A549 treated with AZD9567 at 1 μM for 4 hours (cell line): Measurements from ENCODE around the gene TAS2R40. TPM values are rescaled to one million over a fixed set of nuclear protein-coding genes. Genes with fewer than 3 reads are reported as not detected.

Experiments
- total RNA-seq: library from RNA; stranded (reverse); fragments of 200-300 nt; extraction: Qiagen RNA extraction; gene quantifications from 5 replicates; pipeline ENCODE4 v1.2.3, GENCODE V29; 2022; ENCODE audit not compliant: insufficient read depth

TAS2R40 gene
- not detected in 5 replicates for total RNA-seq

DNA sequence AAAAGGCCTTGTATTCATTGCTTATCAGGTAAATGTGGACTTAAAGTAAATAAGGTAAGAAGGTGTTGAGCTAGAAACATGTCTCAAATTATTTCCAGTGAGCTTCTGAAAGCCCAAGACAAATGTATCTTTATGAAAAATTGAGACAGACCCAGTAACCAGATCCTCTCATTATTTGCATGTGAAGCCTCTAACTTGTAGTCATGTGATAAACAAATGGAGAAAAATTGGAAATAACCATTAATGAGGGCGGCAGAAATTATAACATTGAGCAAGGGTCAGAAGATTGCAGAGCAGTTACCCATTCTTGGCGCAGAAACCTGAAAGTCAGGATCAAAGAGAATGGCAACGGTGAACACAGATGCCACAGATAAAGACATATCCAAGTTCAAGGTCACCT is at the start of gene TAS2R40:
Gene TAS2R40, plus strand, starts transcription at position 301 of the 400 bp plus-strand sequence. Its CDS starts 42 bp downstream, at position 343.

DNA sequence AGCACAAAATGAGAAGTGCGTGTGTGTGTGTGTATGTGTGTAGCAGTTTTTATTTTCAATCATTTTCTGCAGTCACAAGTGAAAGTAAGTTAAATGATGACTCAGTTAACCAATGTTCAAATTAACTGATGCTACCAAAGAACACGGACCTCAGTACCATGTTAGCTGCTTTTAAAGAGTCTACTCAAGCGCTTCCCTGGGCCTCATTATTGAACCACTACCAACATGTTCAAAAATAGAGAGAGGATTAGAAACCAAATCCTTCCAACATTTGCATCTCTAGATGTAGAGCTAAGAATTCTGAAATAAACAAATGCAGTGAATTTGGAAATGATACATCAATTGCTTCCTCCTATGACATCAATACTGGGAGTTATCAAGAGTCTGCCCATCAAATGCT is 38.8 kb upstream of the TAS2R40 start, which contains the start of gene TAS2R39:
Gene TAS2R39, plus strand, starts transcription at position 396 of the 400 bp plus-strand sequence. Its CDS starts 0 bp downstream, at position 396.

DNA sequence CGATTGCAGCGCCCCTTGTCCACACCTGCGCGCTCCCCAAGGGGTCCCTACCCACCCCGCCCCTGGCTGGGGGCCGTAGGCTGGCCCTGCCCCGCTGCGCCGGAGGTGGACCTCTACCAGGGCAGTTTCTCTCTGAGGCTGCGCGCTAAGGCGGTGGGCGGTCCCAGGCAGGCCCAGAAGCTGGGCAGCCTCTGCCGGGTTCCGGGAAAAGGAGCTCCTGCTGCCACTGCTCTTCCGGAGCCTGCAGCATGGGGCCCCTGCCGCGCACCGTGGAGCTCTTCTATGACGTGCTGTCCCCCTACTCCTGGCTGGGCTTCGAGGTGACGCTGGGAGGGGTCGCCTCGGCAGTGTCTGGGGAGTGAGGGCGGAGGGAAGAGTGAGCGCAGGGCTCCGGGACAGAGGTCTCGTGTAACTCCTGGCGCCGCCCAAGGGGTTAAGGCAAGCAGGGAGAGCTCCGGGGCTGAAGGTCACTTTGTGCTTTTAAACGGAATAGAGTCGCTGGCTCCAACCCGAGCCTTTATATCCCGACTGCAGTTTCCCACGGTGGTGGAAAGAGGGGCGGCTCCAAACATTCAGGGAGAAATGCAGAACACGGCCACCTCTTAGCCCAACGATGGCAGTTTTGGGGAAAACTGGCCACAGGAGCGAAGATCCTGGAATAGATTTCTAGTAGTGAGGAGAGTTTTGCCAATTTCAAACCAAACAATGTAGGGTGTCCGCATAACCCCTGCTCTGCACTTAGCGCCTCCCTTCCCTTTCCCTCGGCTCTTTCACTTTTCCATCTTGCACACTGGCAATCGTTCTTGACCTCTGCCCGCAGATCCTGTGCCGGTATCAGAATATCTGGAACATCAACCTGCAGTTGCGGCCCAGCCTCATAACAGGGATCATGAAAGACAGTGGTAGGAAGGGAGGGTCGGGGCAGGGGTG is 41.7 kb downstream of the TAS2R40 start, which contains the start of gene GSTK1:
Gene GSTK1, plus strand, starts transcription at position 176 of the 930 bp plus-strand sequence. Its CDS starts 73 bp downstream, at position 249.

Other genes with a start within 250 kb of the TAS2R40 start
- gene OR9A2, start 194.9 kb upstream of the TAS2R40 start, total RNA-seq: not detected in 5 replicates
- not detected in 5 replicates for gene OR6V1, start 169.7 kb upstream of the TAS2R40 start, total RNA-seq
- 0.27 to 0.28 TPM in 2 of 5 replicates, not detected in the others for gene PIP, start 90.0 kb upstream of the TAS2R40 start, total RNA-seq
- not detected in 5 replicates for gene TAS2R39, start 38.6 kb upstream of the TAS2R40 start, total RNA-seq
- gene GSTK1, start 41.4 kb downstream of the TAS2R40 start, total RNA-seq: 118 to 128 TPM (median 122 TPM) in 5 replicates
- gene TMEM139, start 62.9 kb downstream of the TAS2R40 start, total RNA-seq: 0.79 to 1.1 TPM (median 0.89 TPM) in 4 of 5 replicates, not detected in the other
- 17.8 to 19.7 TPM (median 19.1 TPM) in 5 replicates for gene CASP2, start 66.3 kb downstream of the TAS2R40 start, total RNA-seq
- gene CLCN1, start 94.1 kb downstream of the TAS2R40 start, total RNA-seq: 0.03 to 0.05 TPM (median 0.03 TPM) in 3 of 5 replicates, not detected in the others
- gene FAM131B, start 140.7 kb downstream of the TAS2R40 start, total RNA-seq: 0.26 to 0.41 TPM (median 0.37 TPM) in 4 of 5 replicates, not detected in the other
- 156 to 180 TPM (median 176 TPM) in 5 replicates for gene ZYX, start 159.3 kb downstream of the TAS2R40 start, total RNA-seq
- gene EPHA1, start 186.8 kb downstream of the TAS2R40 start, total RNA-seq: 0.03 to 0.05 TPM in 2 of 5 replicates, not detected in the others
- not detected in 5 replicates for gene TAS2R60, start 221.4 kb downstream of the TAS2R40 start, total RNA-seq